ENCODE data around the gene HNRNPU.

HNRNPU gene

DNA sequence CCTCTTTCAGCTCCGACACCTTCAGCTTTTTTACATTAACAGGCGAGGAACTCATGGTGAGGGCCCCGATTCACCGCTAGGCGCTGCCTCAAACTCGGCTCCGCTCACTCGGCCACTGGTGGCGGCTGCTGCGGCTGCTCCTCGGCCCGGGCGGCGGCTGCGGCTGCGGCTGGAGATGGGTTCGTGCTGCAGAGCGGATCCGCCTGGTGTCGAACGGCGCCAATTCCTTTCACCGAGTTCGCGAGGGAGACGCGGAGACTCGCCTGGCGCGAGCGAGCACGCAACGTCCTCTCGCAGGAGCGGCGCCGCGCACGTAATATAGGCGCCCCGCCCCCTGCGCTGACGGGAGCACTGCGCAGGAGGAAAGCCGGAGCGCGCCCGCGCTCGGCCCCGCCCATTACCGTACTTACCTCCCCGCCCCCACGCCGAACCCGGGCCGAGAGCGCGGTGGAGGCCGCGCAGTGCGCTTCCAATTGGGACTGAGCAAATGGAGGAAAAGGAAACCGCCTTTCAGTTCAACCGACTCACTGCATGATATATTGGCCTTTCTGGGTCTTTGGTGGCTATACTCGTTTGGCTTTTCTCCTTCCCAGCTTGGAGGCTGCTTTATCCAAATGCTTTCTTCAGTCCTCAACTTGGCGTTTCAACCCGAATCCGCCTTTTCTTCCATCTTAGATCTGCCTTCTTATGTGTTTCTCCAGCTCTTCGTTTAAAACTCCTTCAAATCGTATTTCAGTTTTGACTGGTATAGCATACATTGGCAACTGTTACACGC is at the start of gene HNRNPU:
Gene HNRNPU (minus strand): TSS at position 291 of the 775 bp plus-strand sequence. CDS start 236 bp downstream, at position 55.
- peak; percentile 98 for DNase-seq (ENCODE audit: low spot score)

DNA sequence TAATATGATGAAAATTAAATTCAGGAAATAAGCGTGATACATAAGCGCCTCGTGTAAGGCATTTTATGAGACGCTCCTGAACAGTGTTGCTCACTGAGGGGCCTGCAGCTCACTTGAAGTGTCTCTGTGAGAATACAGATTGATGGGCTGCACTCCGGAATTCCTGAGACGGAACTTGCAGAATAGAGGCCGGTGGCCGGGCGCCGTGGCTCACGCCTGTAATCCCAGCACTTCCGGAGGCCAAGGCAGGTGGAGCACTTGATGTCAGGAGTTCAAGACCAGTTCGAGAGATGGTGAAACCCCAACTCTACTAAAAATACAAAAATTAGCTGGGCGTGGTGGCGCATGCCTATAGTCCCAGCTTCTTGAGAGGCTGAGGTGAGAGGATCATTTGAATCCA is 49.5 kb upstream of the HNRNPU start:
- DNase-seq (ENCODE audit: low spot score): no peak

DNA sequence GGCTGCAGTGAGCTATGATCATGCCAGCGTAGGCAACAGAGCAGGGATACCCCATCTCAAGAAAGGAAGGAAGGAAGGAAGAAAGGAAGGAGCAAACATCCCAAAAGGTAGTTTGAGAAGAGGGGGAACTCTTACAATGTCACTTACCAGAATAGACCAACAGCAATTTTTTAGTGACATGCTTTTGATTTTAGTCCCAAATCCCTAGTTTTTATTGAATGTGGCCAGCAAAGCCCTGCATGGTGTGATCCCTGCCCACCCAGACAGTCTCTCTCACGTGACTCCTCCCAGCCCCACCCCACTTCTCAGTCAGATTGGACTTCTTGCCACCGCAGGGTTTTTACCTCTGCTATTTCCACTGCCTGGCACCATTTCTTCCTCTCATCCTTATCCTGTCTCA is 39.8 kb upstream of the HNRNPU start:
- DNase-seq (ENCODE audit: low spot score): no peak

DNA sequence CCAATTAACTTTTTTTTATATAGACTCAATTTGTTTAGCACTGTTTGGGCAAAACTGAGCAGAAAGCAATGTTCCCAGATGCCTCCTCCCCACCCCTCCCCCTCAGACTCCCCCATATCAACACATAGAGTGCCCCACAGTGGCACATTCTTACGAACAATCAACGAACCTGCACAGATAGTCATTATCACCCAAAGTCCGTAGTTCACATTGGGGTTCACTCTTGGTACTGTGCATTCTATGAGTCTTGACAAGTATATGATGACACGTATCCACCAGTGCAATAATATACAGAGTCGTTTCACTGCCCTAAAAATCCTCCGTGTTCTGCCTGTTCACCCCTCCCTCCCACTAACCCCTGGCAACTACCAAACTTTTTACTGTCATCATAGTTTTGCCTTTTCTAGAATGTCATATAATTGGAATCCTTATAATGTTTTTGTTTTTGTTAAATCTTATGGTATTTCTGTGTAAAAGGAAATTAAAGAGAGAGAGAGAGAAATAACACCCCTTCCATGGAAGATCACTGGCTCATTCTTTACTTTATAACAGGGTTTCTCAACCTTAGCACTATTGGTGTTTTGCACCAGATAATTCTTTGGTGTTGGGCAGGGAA is 37.2 kb upstream of the HNRNPU start:
- no peak for DNase-seq (ENCODE audit: low spot score)

DNA sequence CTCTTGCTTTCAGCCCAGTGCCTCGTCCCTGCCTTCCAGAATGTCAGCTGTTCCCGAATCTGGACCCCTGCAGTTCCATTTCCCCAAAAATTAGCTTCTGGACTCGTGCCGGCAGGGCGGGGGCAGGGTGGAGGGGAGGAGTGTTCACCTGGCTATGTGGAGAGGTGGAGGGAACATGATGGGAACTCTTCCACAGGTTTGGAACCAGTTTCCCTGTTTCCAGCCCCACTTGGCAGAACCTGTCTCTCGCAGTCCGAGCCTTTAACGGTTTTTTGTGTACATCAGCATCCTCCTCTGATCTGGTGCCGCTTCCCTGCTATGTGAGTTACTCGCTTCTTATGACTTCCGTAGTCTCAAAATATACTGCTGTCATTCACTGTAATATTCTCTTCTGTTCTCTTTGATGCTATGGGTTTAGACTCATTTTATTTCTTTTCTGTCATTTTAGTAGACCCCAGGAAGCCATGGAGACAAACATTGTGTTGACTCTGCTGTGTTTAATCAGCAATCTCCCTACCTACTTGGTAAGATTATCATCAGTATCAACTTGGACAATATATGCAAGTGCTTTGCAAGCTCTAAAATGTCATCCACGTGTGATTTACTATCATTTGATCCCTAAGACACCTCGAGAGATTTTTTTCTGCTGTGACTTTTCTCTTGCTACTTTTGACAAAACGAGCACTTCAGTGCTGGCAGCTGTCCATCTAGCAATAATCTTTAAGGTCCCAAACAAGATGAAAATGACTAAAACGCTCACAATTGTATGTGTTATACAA is 33.3 kb upstream of the HNRNPU start:
- DNase-seq (ENCODE audit: low spot score): no peak

DNA sequence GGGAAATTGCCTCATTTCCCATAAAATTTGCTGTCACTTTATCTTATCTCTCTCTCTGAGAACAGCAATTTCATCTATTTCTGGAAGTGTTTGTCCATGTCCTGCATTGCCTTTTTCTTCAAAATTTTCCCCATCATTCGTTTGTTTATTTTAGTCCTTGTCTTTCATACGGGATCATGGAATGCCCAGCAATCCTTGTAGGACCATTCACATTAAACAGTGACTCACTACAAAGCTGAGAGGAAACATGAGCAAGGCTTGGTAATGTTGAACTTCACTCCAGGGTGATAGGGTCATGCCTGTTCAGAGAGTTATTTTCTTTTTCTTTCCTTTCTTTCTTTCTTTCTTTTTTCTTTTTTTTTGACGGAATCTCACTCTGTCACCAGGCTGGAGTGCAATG is 32.2 kb upstream of the HNRNPU start:
- no peak for DNase-seq (ENCODE audit: low spot score)

DNA sequence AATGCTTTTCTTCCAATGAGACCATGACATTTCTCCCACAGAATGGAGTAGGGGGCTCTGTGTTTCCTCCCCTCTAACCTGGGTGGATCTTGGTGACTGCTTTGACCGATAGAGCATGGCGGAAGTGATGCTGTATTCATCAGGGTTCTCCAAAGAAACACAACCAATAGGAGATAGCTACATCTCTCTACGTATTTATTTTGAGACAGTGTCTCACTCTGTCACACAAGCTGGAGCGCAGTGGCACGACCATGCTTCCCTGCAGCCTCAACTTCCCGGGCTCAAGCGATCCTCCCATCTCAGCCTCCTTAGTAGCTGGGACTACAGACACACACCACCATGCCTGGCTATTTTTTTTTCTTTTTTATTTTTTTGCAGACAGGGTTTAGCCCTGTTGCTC is 29.5 kb upstream of the HNRNPU start:
- DNase-seq (ENCODE audit: low spot score): no peak

DNA sequence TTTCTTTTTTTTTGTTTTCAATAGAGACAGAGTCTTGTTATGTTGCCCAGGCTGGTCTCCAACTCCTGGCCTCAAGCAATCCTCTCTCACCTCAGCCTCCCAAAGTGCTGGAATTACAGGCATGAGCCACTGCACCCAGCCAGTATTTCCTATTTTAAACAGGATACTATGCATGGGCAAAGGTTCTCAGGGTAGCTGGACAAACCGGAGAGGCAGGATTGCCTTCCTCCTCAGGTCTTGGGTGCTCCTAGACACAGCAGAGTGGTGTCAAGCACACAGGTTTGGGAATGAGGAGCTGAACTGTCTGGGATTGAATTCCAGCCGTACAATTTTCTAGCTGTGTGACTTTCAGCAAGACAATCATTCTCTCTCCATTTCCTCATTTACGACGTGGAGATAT is 22.9 kb upstream of the HNRNPU start:
- DNase-seq (ENCODE audit: low spot score): no peak

DNA sequence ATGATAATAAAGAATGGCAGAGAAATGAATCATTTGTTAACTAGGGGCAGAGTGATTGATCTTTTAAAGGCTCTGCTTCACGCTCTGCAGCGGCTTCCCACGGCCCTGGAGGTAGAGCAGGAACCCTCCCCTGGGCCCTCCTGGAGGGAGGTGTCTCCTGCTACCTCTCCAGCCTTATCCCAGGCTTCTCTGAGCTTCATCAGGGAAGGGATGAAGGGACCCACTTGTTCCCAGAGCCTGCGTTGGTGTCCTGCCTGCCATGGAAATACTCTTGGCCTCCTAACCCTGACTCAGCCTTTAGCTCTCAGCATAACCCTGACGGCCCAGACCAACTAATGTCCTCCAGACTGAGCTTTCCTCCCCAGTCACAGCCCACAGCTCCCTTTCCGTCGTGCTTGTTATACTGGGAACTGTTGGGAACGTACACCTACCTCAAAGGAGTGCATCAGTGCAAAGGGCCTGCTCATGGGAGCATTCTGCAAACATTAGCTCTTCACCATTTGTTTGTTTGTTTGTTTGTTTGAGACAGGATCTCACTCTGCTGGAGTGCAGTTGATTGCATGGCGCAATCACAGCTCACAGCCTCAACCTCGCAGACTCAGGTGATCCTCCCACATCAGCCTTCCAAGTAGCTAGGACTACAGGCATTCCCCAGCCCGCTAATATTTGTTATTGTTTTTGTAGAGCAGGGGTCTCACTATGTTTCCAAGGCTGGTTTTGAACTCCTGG is 17.4 kb upstream of the HNRNPU start:
- DNase-seq (ENCODE audit: low spot score): no peak

DNA sequence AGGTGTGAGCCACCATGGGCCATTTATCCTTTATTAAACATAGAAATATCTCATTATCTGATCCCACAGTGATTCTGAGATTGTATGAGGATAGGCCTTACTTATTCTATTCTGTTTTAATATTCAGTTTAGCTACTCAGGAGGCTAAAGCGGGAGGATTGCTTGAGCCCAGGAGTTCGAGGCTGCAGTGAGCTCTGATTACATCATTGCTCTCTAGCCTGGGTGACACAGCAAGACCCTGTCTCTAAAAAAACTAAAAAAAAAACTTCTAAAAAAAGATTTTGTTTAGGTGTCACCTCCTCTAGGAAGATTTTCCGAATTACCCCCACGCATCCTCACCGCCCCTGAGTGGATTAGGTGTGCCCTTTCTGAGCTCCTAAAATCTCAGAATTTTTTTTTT is 14.3 kb upstream of the HNRNPU start:
- no peak for DNase-seq (ENCODE audit: low spot score)

DNA sequence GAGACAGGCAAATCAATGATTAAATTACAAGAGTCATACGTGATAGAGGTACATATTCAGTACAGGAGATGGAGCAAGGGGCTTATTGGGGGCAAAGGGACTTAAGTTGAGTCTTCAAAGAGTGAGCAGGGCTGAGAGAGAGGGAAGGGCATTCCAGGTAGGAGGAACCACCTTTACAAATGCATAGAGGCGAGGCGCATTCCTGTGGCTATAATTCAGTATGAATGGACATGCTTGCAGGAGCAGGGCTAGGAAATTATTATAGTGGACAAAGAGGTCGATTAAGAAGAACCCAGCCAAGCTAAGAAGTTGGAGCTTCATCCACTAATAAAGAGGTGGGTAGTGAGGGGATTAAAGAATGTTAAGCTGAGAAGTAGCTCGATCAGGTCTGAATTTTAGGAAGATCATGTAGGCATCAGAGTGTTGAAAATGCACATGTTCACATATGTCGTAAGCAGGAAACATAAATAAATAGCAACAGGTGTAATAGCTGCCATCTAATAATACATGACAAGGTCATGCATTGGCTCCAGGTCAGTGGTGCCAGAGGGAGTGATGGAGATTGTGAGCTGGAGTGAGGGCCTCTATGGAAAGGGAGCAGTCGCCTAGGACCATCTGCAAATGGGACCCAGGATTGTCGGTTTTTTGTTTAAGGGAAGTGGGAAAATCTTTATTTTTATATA is 12.0 kb upstream of the HNRNPU start:
- DNase-seq (ENCODE audit: low spot score): no peak

DNA sequence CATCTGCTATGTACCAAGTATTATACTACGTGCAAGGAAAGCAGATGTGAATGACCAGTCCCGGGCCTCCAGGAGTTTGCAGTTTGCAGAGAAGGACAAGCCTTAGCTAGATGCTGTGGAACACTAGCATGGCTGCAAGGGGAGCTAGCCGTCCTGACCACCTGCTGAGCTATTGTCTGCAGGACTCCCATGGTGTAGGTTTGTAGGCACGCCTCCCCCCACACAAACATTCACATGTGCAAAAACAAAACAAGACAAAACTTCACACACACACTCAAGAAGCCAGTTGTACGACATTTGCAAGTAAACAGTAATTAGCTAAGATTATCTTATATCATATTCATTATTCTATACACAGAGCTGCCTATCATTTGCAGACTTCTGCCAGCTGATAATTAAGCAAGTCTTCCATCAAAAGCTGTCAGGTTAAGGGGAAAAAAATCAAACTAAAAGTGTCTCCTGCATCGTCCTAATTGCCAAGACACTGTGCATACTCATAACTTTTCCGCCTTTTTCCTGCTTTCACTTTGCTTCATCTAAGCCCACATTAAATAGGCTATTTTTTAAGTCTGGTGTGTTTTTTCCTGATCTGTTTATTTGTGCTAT is 10.7 kb upstream of the HNRNPU start:
- DNase-seq (ENCODE audit: low spot score): no peak

DNA sequence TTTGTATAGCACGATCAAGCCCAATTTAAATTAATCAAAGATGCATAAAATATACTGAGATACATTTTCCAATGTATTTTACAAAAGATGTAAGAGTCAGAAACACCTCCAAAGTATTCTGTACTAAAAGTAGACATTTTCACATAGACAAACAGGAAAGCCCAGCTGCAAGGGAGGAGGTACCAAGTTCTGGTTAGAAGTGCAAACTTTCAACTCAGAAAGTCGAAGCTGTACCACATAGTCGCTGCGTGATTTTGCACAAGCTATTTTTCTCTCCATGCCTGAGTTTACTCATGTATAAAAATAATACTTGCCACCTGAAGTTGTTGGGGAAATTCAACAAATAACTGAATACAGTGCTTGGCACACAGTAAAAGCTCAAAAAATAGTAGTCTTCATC is 5.6 kb upstream of the HNRNPU start:
- DNase-seq (ENCODE audit: low spot score): no peak

DNA sequence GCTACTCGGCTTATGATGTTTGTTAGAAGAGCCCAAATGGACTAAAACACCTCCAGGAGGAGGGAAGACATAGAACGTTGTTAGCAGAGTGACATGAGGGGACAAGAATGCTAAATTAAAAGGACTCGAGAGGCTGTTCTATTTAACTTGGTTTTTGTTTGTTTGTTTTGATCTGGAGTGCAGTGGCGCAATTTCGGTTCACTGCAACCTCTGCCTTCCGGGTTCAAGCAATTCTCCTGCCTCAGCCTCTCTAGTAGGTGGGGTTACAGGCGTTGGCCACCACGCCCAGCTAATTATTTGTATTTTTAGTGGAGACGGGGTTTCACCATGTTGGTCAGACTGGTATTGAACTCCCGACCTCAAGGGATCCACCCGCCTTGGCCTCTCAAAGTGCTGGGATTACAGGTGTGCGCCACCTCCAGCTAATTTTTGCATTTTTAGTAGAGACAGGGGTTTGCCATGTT is 5.1 kb upstream of the HNRNPU start:
- DNase-seq (ENCODE audit: low spot score): no peak

DNA sequence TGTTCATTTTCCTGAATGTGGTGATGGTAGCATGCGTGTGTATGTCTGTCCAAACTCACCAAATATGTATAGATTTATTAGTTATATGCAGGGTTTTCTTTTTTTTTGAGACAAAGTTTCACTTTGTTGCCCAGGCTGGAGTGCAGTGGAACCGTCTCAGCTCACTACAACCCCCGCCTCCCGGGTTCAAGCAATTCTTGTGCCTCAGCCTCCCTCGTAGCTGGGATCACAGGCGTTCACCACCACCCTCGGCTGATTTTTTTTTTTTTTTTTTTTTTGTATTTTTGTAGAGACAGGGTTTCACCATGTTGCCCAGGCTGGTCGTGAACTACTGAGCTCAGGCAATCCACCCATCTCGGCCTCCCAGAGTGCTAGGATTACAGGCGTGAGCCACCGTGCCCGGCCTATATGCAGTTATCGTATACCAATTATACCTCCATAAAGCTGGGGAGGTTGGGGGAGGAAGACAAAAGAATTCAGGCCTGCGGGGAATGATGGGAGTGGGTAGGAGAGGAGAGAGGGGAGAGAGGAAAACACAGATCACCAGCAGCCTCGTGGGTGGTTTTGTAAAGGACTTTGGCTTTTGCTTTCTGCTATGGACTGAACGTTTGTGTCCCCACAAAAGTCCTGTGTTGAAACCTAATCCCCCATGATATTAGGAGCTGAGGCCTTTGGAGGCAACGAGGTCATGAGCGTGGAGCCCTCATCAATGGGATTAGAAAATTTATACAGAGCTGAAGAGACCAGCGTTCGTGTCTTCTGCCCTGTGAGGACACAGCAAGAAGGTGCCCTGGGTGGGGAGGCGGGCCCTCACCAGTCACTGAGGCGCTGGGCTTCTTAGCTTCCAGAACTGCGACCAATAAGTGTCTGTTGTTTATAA is 4.4 kb upstream of the HNRNPU start:
- no peak for DNase-seq (ENCODE audit: low spot score)

DNA sequence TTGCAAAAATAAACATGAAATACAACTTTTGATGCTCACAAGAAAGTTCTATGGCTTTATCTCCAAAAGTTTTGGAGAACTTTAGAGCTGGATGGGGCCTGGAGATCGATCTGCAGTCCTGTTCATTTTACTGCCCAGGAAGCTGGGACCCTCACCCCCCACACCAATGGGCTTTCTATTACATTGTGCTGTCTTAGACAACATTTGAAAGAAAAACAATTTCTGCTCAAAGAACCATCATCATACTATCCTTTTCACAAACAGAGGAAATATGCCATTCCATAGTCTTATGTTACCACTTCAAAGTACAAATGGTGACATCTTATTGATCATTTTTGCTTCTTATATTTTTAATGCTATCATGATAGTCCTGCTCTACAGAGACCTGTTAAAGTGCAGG is 2.0 kb upstream of the HNRNPU start:
- DNase-seq (ENCODE audit: low spot score): no peak

DNA sequence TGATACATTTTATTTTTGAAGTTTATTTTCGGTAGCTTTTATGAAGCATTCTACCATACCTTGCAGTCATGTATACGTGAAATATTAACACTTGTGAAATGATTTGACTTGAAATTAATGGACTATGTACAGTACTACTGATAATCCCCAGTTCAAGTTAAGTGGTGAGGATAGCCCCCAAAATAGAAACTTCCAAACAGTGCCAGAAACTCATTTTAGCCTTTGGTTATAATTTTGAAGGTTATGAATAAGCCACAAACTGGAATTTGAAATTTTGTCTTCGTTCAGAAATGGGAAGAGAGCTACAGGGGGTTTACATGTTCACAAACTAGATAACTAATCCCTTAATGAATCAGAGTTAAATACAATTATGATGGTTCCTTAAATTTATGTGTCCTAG is 1.5 kb upstream of the HNRNPU start:
- DNase-seq (ENCODE audit: low spot score): no peak

DNA sequence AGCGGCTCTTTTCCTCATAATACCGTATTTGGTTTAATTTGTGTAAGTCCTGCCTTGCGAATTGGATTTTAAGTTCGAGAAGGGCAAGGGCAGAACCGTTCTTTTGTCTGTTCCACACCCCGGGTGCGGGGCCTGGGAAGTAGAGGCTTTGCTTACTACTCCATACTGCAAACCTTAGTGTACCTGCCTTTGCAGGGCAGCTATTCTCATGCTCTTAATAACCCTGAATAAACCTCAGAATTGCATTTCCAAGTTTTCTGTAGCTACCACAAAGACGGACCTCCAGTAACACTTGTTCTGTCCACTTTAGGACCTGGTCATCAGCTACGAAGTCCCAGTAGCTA is 657 bp upstream of the HNRNPU start:
- no peak for DNase-seq (ENCODE audit: low spot score)

DNA sequence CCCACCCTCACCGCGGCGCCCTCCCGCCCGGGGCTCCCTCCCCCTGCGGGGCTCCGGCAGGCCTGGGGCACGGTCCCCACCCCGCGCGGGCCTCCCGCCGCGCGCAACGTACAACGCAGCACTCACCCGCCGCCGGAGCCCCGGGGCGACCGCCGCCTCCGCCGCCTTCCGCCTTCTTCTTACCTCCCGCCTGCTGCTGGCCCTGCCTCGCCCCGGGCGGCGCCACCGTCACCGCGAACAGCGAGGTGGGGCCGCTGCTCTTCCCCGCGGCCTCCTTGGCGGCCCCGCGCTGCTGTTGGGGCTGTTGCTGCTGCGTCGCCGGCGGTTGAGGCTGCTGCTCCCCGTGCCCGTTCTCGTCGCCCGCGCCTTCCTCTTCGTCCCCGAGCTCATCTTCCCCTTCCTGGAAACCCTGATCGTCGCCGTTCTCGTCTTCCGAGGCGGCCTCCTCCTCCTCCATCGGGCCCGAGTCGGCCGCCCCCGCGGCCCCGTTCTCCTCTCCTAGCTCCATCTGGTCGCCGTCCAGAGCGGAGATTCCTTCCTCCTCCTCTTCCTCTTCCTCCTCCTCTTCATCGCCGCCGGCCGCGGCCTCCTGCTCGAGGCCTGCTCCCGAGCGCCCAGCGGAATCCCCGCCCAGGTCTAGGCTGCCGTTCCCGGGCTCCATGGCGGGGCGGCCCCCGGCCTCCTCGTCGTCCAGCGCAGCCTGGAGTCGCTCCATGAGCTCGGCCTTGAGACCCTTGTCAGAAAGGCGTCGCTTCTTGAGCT is 671 bp downstream of the HNRNPU start:
- DNase-seq (ENCODE audit: low spot score): peak; percentile 50

Measured in hematopoietic multipotent progenitor cell treated with erythropoietin and hydrocortisone succinate and interleukin-3 and kit ligand, for 15 days (in vitro differentiated cells).